ENCODE measurements around the gene TSR2. TPM values are rescaled to one million over a fixed set of nuclear protein-coding genes. Genes with fewer than 3 reads are reported as not detected.

Gene TSR2
- total and polyA plus RNA-seq, 2 experiments from 2014 or later, result 26.0 to 60.1 TPM

GRCh38 chrX:54413753-54414152 lies 26.5 kb upstream of the TSR2 start:
- no peaks in the 10 kb centered on the region for H4K20me1 ChIP-seq (replicated peaks; ENCODE audit: insufficient read depth)
- no peaks in the 10 kb centered on the region for H3K4me1 ChIP-seq (ENCODE audit: insufficient read depth)
- Mint-ChIP-seq H3K36me3 (ENCODE audit: low read depth) (no peaks in the 10 kb centered on the region), H3K4me1 (peaks cover 9% of the 10 kb centered on the region; the same call in 2 of the 3 replicates), H3K9me3 (peaks cover 3% of the 10 kb centered on the region; the same call in 1 of the 3 replicates), H3K4me3 (no peak overlapping the region), H3K27me3 (ENCODE audit: insufficient read depth, low read depth, poor library complexity) (no peaks in the 10 kb centered on the region), H3K27ac (no peak overlapping the region)
- H3K4me3 ChIP-seq, result no peak overlapping the region
- ATAC-seq (no peak), DNase-seq (ENCODE audit: low spot score) (no peak)
- H3K4me2 ChIP-seq, result no peak overlapping the region
- no peak overlapping the region for H3K27ac ChIP-seq (ENCODE audit: low read depth)
- H3K27me3 ChIP-seq (ENCODE audit: insufficient read depth), result no peaks in the 10 kb centered on the region
- no peaks in the 10 kb centered on the region for H3K9me2 ChIP-seq (ENCODE audit: insufficient read depth)
- H3F3A ChIP-seq (replicated peaks; ENCODE audit: low read depth), result no peaks in the 10 kb centered on the region
- H3K36me3 ChIP-seq (ENCODE audit: insufficient read depth), result no peaks in the 10 kb centered on the region
- TF ChIP-seq ZNF462 (CRISPR knock-in tag; IDR thresholded peaks at IDR 0.05) (no peak), REST (IDR thresholded peaks at IDR 0.05; ENCODE audit: unreplicated experiment) (no peak), POLR2AphosphoS5 (IDR thresholded peaks at IDR 0.05; ENCODE audit: low read depth) (no peak), EZH2phosphoT487 (IDR thresholded peaks at IDR 0.05; ENCODE audit: unreplicated experiment) (no peak), ZNF331 (CRISPR knock-in tag; IDR thresholded peaks at IDR 0.05; ENCODE audit: low read depth) (no peak)
- no peak overlapping the region for H2AFZ ChIP-seq
- no peaks in the 10 kb centered on the region for H3K79me2 ChIP-seq (replicated peaks; ENCODE audit: insufficient read depth)

Measured in GM23338 (cell line).